GM18526 (cell line): ENCODE measurements around the gene RAB11A.

ENCODE experiments used
- POLR2A ChIP-seq: IDR thresholded peaks from 3 replicates; pipeline ENCODE4 v1.6.1; 2011; ENCODE audit not compliant: insufficient read length; ENCODE audit errors: extremely low read depth

The RAB11A gene

GRCh38 chr15:65917936-65918335 lies 48.6 kb downstream of the RAB11A start:
- TF ChIP-seq POLR2A: no peak

- no peak for TF ChIP-seq POLR2A
Observed at GRCh38 chr15:65918357-65918920, 49.1 kb downstream of the RAB11A start.

DNA sequence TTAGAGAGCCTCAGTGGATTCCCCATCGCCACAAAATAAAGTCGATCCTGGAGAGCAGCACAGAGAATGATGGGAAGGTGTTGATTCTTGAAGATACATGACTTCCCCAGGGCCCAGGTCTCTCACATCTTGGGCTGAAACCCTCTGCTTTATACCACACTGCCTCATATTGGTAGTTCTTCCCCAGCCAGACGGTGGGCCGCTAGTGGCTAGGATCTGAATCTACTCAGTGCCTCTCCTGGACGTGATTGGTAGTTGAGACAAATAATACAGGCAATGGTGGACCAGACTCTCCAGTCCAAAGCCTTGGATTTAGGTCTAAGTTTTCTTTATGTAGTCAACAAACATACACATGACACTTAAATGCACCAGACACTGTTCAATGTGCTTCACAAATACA lies 49.7 kb downstream of the RAB11A start:
- TF ChIP-seq POLR2A: no peak

- TF ChIP-seq POLR2A: no peak
Observed at GRCh38 chr15:65919353-65919752, 50.1 kb downstream of the RAB11A start.

DNA sequence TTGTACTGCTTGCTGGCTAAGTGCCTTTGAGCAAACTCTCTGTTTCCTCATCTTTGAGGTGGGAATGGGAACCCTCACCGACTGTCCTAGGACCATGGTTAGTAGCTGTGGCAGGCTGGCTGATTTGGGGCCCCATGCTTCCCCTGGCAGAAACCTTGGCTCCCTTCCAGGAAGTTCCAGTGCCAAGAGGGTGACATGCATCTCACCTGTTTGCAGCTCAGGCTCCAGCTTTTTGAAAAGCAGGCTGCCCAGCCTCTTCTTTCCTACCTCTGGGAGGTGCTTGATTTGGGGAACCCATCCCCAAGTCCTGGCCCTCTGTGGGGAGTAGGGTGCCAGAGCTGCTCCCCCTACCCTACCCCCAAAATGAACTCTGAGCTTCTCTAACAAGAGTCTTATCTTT lies 50.8 kb downstream of the RAB11A start:
- TF ChIP-seq POLR2A: no peak

GRCh38 chr15:65920825-65921309 lies 51.6 kb downstream of the RAB11A start:
- TF ChIP-seq POLR2A: peak; percentile 25

- TF ChIP-seq POLR2A: no peak
Observed at GRCh38 chr15:65921780-65922179, 52.5 kb downstream of the RAB11A start.

- no peak for TF ChIP-seq POLR2A
Observed at GRCh38 chr15:65922621-65923020, 53.3 kb downstream of the RAB11A start.

- no peak for TF ChIP-seq POLR2A
Observed at GRCh38 chr15:65923264-65923663, 54.0 kb downstream of the RAB11A start.

DNA sequence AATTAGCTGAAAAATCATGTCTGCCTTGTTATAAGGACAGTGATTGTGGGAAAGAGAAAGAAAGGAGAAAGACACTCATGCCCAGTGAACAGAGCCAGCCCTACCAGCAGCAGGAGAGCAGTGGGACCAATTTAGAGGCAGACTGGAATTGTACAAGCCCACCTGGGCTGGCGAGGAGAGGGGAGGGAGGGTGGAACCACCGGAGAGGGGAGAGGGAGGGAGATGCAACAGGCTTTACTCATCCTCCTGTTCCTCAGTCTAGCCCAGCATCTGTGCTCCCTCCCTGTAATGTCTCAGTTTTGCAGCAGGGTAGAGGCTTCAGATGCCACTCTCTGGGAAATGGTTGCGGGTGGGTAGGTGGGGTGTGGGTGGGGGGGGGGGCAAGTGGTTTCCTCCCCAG lies 54.7 kb downstream of the RAB11A start:
- TF ChIP-seq POLR2A: no peak

GRCh38 chr15:65925338-65925737 lies 56.0 kb downstream of the RAB11A start:
- TF ChIP-seq POLR2A: no peak

DNA sequence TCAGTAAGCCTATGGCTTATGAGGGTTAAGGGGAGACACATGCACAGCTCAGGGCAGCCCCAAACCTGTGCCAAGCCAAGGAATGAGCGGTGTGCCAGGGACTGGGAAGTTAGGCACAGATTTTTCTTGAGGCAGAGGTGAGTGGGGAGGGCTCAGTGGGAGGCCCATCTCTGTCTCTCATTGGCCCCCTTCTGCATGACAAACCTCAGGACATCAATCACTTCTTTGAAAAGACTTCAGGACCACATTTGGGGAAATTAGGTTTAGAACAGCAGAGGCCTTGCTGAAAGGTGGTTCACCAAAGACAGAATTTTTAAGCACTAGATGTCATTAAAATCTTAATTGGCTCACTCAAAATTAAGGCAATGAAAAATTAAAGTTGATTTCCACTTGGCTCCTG lies 57.2 kb downstream of the RAB11A start:
- TF ChIP-seq POLR2A: no peak

GRCh38 chr15:65926899-65927298 lies 57.6 kb downstream of the RAB11A start:
- no peak for TF ChIP-seq POLR2A

- no peak for TF ChIP-seq POLR2A
Observed at GRCh38 chr15:65927545-65927944, 58.3 kb downstream of the RAB11A start.

- TF ChIP-seq POLR2A: no peak
Observed at GRCh38 chr15:65929573-65929972, 60.3 kb downstream of the RAB11A start.

DNA sequence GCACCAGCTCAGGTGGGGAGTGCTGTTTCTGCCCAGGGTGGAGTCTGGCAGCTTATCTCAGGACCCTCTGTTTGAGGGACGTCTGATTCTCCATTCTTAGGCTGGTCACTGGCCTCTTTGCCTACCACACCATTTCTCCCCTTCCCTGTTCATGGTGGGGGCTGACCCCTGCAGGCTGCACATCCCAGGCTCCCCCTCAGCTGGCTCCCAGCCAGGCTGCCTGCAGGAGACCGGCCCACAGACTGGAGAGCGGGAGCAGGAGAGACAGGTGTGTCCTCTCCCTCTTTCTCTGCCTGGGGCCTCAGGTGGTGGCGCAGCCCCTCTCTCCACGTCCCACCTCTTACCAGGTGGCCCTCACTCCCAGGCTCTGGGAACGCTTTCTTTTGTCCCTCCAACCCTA lies 60.8 kb downstream of the RAB11A start:
- TF ChIP-seq POLR2A: no peak

GRCh38 chr15:65931221-65931620 lies 61.9 kb downstream of the RAB11A start:
- TF ChIP-seq POLR2A: no peak

GRCh38 chr15:65935391-65935790 lies 66.1 kb downstream of the RAB11A start:
- TF ChIP-seq POLR2A: no peak

DNA sequence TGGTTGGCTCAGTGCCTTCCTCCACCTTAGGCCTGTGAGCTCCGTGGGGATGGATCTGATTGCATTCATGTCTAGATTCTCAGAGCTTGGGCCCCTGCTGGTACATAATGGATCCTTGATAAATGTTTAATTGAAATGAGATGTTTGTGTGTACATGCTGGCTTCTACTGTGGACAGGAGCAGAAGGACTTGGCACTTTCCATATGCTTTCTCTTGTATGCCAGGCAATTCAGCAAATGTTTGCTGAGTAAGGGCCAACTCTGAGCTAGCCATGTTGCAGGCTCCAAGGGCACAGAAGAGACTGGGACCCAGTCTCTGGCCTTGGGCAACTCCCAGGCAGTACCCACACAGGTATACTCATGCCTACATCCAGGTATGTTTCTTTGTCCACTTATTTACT lies 67.0 kb downstream of the RAB11A start:
- TF ChIP-seq POLR2A: no peak
